ENCODE results near the gene CCL16. TPM values are rescaled to one million over a fixed set of nuclear protein-coding genes. Genes with fewer than 3 reads are reported as not detected.

The CCL16 gene
- total and polyA plus RNA-seq, 4 donors, result 0.14 to 0.20 (median 0.18) TPM; not detected in 1

GRCh38 chr17:35930211-35931065, 50.9 kb downstream of the CCL16 start, which contains the start of gene RDM1:
RDM1 (minus strand) TSS chr17:35930773; CDS start chr17:35930727, 46 bp downstream.
- ATAC-seq (ENCODE audit: insufficient read depth, low FRiP score) (peak; percentile 53), DNase-seq (peak; percentile 86 to 92 (median 87))
- TF ChIP-seq CTCF (IDR thresholded peaks at IDR 0.05; ENCODE audit: control extremely low read depth, extremely low read depth), result no peak
- Histone ChIP-seq H3K36me3 (ENCODE audit: control insufficient read depth in 4 of 4, insufficient read depth in 4 of 4, low read length in 4 of 4) (no peaks in the 10 kb centered on the region), H3K9ac (ENCODE audit: insufficient read depth in 1 of 2, low read length in 2 of 2) (no peak within 1 kb of the TSS), H3K4me1 (ENCODE audit: control insufficient read depth in 5 of 5, insufficient read depth in 5 of 5, low read length in 5 of 5) (peaks cover 1 to 32% (median 10%) of the 10 kb centered on the region in 5 donors), H3K4me3 (peak within 1 kb of the TSS; percentile 1), H3K9me3 (ENCODE audit: control insufficient read depth in 4 of 4, insufficient read depth in 3 of 4, low read length in 3 of 4) (no peaks in the 10 kb centered on the region), H3K27me3 (ENCODE audit: control insufficient read depth in 3 of 3, insufficient read depth in 3 of 3, low read length in 2 of 3) (no peaks in the 10 kb centered on the region), H3K27ac (ENCODE audit: low read depth in 1 of 2, low read length in 1 of 2) (no peak within 1 kb of the TSS)
- 1 to 2% methylated on average over 35 of the region's 35 CpGs for WGBS, 2 donors

GRCh38 chr17:35927714-35928113, 53.6 kb downstream of the CCL16 start:
- H3K27me3 ChIP-seq (ENCODE audit: control insufficient read depth in 3 of 3, insufficient read depth in 3 of 3, low read length in 2 of 3), result no peaks in the 10 kb centered on the region
- no peak overlapping the region for H3K27ac ChIP-seq (ENCODE audit: low read depth in 1 of 2, low read length in 1 of 2)
- no peak overlapping the region for H3K4me3 ChIP-seq
- no peak overlapping the region for H3K9ac ChIP-seq (ENCODE audit: insufficient read depth in 1 of 2, low read length in 2 of 2)
- H3K36me3 ChIP-seq (ENCODE audit: control insufficient read depth in 4 of 4, insufficient read depth in 4 of 4, low read length in 4 of 4), result no peaks in the 10 kb centered on the region
- ATAC-seq (ENCODE audit: insufficient read depth, low FRiP score) (no peak), DNase-seq (no peak)
- peaks cover 1 to 30% (median 10%) of the 10 kb centered on the region in 5 donors for H3K4me1 ChIP-seq (ENCODE audit: control insufficient read depth in 5 of 5, insufficient read depth in 5 of 5, low read length in 5 of 5)
- TF ChIP-seq CTCF (IDR thresholded peaks at IDR 0.05; ENCODE audit: control extremely low read depth, extremely low read depth), result no peak
- no peaks in the 10 kb centered on the region for H3K9me3 ChIP-seq (ENCODE audit: control insufficient read depth in 4 of 4, insufficient read depth in 3 of 4, low read length in 3 of 4)

Other genes with a start within 250 kb of the CCL16 start
- gene RASL10B, start 249.9 kb downstream of the CCL16 start, total RNA-seq, result under 1 TPM in 1 of 2 donors, not detected in 1; 0.80 TPM
- under 1 TPM; 0.57 to 1.00 TPM for gene RASL10B, start 249.9 kb downstream of the CCL16 start, polyA plus RNA-seq
- 10 to 100 TPM in 1 of 2 donors, 1 to 10 TPM in 1; 4.6 to 11.5 TPM for gene GAS2L2, start 228.3 kb downstream of the CCL16 start, total RNA-seq
- 1 to 10 TPM; 1.6 to 3.3 TPM for gene GAS2L2, start 228.3 kb downstream of the CCL16 start, polyA plus RNA-seq
- gene C17orf50, start 220.6 kb downstream of the CCL16 start, total RNA-seq, result under 1 TPM in 1 of 2 donors, not detected in 1; 0.40 TPM
- gene C17orf50, start 220.6 kb downstream of the CCL16 start, polyA plus RNA-seq, result under 1 TPM; 0.18 to 0.26 TPM
- 10 to 100 TPM; 30.5 to 54.5 TPM for gene MMP28, start 185.9 kb downstream of the CCL16 start, total RNA-seq
- gene MMP28, start 185.9 kb downstream of the CCL16 start, polyA plus RNA-seq, result 10 to 100 TPM; 34.2 to 72.6 TPM
- gene TAF15, start 172.0 kb downstream of the CCL16 start, total RNA-seq, result 100 to 1,000 TPM; 134 to 138 TPM
- gene TAF15, start 172.0 kb downstream of the CCL16 start, polyA plus RNA-seq, result 10 to 100 TPM; 88.5 to 94.1 TPM
- gene HEATR9, start 112.6 kb downstream of the CCL16 start, total RNA-seq, result under 1 TPM in 1 of 2 donors, not detected in 1; 0.17 TPM
- under 1 TPM in 1 of 2 donors, not detected in 1; 0.05 TPM for gene HEATR9, start 112.6 kb downstream of the CCL16 start, polyA plus RNA-seq
- 1 to 10 TPM; 3.2 to 6.8 TPM for gene CCL5, start 101.1 kb downstream of the CCL16 start, total RNA-seq
- 10 to 100 TPM; 14.5 to 15.3 TPM for gene CCL5, start 101.1 kb downstream of the CCL16 start, polyA plus RNA-seq
- gene RDM1, start 50.7 kb downstream of the CCL16 start, total RNA-seq, result not detected
- under 1 TPM; 0.10 to 0.26 TPM for gene RDM1, start 50.7 kb downstream of the CCL16 start, polyA plus RNA-seq
- not detected for gene LYZL6, start 37.8 kb downstream of the CCL16 start, total RNA-seq
- gene LYZL6, start 37.8 kb downstream of the CCL16 start, polyA plus RNA-seq, result not detected
- 10 to 100 TPM in 1 of 2 donors, 1 to 10 TPM in 1; 2.9 to 25.3 TPM for gene CCL14, start 5.2 kb upstream of the CCL16 start, total RNA-seq
- gene CCL14, start 5.2 kb upstream of the CCL16 start, polyA plus RNA-seq, result 10 to 100 TPM; 31.3 to 66.0 TPM
- gene CCL15, start 20.1 kb upstream of the CCL16 start, total RNA-seq, result 1 to 10 TPM; 1.3 to 1.4 TPM
- gene CCL15, start 20.1 kb upstream of the CCL16 start, polyA plus RNA-seq, result 1 to 10 TPM in 1 of 2 donors, under 1 TPM in 1; 0.84 to 1.1 TPM
- gene CCL23, start 36.5 kb upstream of the CCL16 start, total RNA-seq, result 1 to 10 TPM in 1 of 2 donors, not detected in 1; 5.1 TPM
- gene CCL23, start 36.5 kb upstream of the CCL16 start, polyA plus RNA-seq, result 10 to 100 TPM in 1 of 2 donors, 1 to 10 TPM in 1; 7.2 to 34.4 TPM
- 10 to 100 TPM in 1 of 2 donors, 1 to 10 TPM in 1; 8.7 to 41.0 TPM for gene CCL18, start 82.8 kb upstream of the CCL16 start, total RNA-seq
- gene CCL18, start 82.8 kb upstream of the CCL16 start, polyA plus RNA-seq, result 10 to 100 TPM; 76.1 to 89.9 TPM
- 10 to 100 TPM; 16.3 to 31.6 TPM for gene CCL3, start 108.6 kb upstream of the CCL16 start, total RNA-seq
- gene CCL3, start 108.6 kb upstream of the CCL16 start, polyA plus RNA-seq, result 100 to 1,000 TPM in 1 of 2 donors, 1 to 10 TPM in 1; 7.8 to 526 TPM
- 10 to 100 TPM; 15.1 to 27.0 TPM for gene CCL4, start 122.3 kb upstream of the CCL16 start, total RNA-seq
- gene CCL4, start 122.3 kb upstream of the CCL16 start, polyA plus RNA-seq, result 100 to 1,000 TPM in 1 of 2 donors, 1 to 10 TPM in 1; 8.3 to 502 TPM
- 1 to 10 TPM; 2.2 to 7.5 TPM for gene TBC1D3B, start 195.1 kb upstream of the CCL16 start, total RNA-seq
- 1 to 10 TPM; 1.6 to 3.8 TPM for gene TBC1D3B, start 195.1 kb upstream of the CCL16 start, polyA plus RNA-seq
- gene CCL3L1, start 215.3 kb upstream of the CCL16 start, total RNA-seq, result 10 to 100 TPM in 1 of 2 donors, 1 to 10 TPM in 1; 3.5 to 24.7 TPM
- 10 to 100 TPM in 1 of 2 donors, under 1 TPM in 1; 0.98 to 62.1 TPM for gene CCL3L1, start 215.3 kb upstream of the CCL16 start, polyA plus RNA-seq
- gene CCL4L2, start 229.6 kb upstream of the CCL16 start, total RNA-seq, result 10 to 100 TPM; 10.7 to 52.2 TPM
- 100 to 1,000 TPM in 1 of 2 donors, 1 to 10 TPM in 1; 4.5 to 125 TPM for gene CCL4L2, start 229.6 kb upstream of the CCL16 start, polyA plus RNA-seq